ENCODE data around the gene KMT5B. TPM values are rescaled to one million over a fixed set of nuclear protein-coding genes. Genes with fewer than 3 reads are reported as not detected.
A peak's percentile ranks its signal among the peaks of the same experiment; 100 is the strongest.

KMT5B gene
- polyA plus RNA-seq, 3 donors, result 12.2 to 22.0 (median 19.5) TPM

- Mint-ChIP-seq H3K36me3 (peaks cover 9 to 17% of the 10 kb centered on the region in 2 donors), H3K4me3 (peak overlapping the region; percentile 87 to 92), H3K4me1 (peaks cover 54% of the 10 kb centered on the region), H3K27ac (peak overlapping the region; percentile 81 to 88 (median 84)), H3K27me3 (ENCODE audit: low read depth in 3 of 3) (peaks cover 2 to 3% (median 2%) of the 10 kb centered on the region in 3 donors), H3K9me3 (no peaks in the 10 kb centered on the region)
- peaks cover 45 to 52% of the 10 kb centered on the region in 2 donors for H3K4me1 ChIP-seq (ENCODE audit: control insufficient read depth in 1 of 2, insufficient read depth in 2 of 2, low read length in 2 of 2)
- no peaks in the 10 kb centered on the region for H3K36me3 ChIP-seq (replicated peaks in 1 of 2; ENCODE audit: control insufficient read depth in 1 of 2, insufficient read depth in 2 of 2, low read length in 2 of 2)
- H3K9ac ChIP-seq (ENCODE audit: insufficient read depth, low read length, poor library complexity, severe bottlenecking), result no peak overlapping the region
- peak overlapping the region; percentile 57 to 73 for H3K27ac ChIP-seq (ENCODE audit: low read depth in 1 of 2, low read length in 2 of 2)
- TF ChIP-seq, protein P1, sequence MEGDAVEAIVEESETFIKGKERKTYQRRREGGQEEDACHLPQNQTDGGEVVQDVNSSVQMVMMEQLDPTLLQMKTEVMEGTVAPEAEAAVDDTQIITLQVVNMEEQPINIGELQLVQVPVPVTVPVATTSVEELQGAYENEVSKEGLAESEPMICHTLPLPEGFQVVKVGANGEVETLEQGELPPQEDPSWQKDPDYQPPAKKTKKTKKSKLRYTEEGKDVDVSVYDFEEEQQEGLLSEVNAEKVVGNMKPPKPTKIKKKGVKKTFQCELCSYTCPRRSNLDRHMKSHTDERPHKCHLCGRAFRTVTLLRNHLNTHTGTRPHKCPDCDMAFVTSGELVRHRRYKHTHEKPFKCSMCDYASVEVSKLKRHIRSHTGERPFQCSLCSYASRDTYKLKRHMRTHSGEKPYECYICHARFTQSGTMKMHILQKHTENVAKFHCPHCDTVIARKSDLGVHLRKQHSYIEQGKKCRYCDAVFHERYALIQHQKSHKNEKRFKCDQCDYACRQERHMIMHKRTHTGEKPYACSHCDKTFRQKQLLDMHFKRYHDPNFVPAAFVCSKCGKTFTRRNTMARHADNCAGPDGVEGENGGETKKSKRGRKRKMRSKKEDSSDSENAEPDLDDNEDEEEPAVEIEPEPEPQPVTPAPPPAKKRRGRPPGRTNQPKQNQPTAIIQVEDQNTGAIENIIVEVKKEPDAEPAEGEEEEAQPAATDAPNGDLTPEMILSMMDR (IDR thresholded peaks at IDR 0.05), result no peak
- no peaks in the 10 kb centered on the region for H3K27me3 ChIP-seq (ENCODE audit: control insufficient read depth in 2 of 2, insufficient read depth in 2 of 2, low read length in 2 of 2)
- DNase-seq, result peak; percentile 49 to 64 (median 62)
- H4K20me1 ChIP-seq (ENCODE audit: insufficient read depth, low read length), result peaks cover 60% of the 10 kb centered on the region
- H3K79me2 ChIP-seq (ENCODE audit: insufficient read depth, low read length), result peaks cover 58% of the 10 kb centered on the region
- H3K4me3 ChIP-seq (replicated peaks in 1 of 3; ENCODE audit: low read depth in 2 of 3, low read length in 3 of 3), result peak overlapping the region in 2 of 3 experiments; percentile 32 to 77
- H3K9me3 ChIP-seq (replicated peaks in 1 of 2; ENCODE audit: control insufficient read depth in 1 of 2, insufficient read depth in 1 of 2, low read length in 2 of 2), result no peaks in the 10 kb centered on the region
- intact Hi-C loops (cut with micrococcal nuclease), result no loop called here
- H3K4me2 ChIP-seq (replicated peaks; ENCODE audit: extremely low read depth, low read length, poor library complexity, severe bottlenecking), result peak overlapping the region; percentile 78
- no peak overlapping the region for H2AFZ ChIP-seq (ENCODE audit: insufficient read depth, low read depth, low read length, poor library complexity, severe bottlenecking)
- WGBS (ENCODE audit: insufficient coverage), result 15% methylated on average over 2 of the region's 4 CpGs
Measured at GRCh38 chr11:68118706-68119448, 94.2 kb downstream of the KMT5B start.

GRCh38 chr11:68117853-68118470, 95.1 kb downstream of the KMT5B start:
- peaks cover 54% of the 10 kb centered on the region for H3K4me1 Mint-ChIP-seq
- TF ChIP-seq, protein P1 (IDR thresholded peaks at IDR 0.05), result no peak
- H3K4me3 ChIP-seq (replicated peaks in 1 of 3; ENCODE audit: low read depth in 2 of 3, low read length in 3 of 3), result no peak overlapping the region
- no peaks in the 10 kb centered on the region for H3K9me3 ChIP-seq (replicated peaks in 1 of 2; ENCODE audit: control insufficient read depth in 1 of 2, insufficient read depth in 1 of 2, low read length in 2 of 2)
- peak overlapping the region; percentile 78 for H3K4me2 ChIP-seq (replicated peaks; ENCODE audit: extremely low read depth, low read length, poor library complexity, severe bottlenecking)
- H3K27ac Mint-ChIP-seq, result peak overlapping the region in 4 of 7 donors; percentile 45 to 86 (median 83)
- H3K27me3 ChIP-seq (ENCODE audit: control insufficient read depth in 2 of 2, insufficient read depth in 2 of 2, low read length in 2 of 2), result no peaks in the 10 kb centered on the region
- no peak overlapping the region for H3K27ac ChIP-seq (ENCODE audit: low read depth in 1 of 2, low read length in 2 of 2)
- H3K9me3 Mint-ChIP-seq, result no peaks in the 10 kb centered on the region
- no peaks in the 10 kb centered on the region for H3K36me3 ChIP-seq (replicated peaks in 1 of 2; ENCODE audit: control insufficient read depth in 1 of 2, insufficient read depth in 2 of 2, low read length in 2 of 2)
- DNase-seq, result no peak
- peaks cover 0 to 2% (median 0%) of the 10 kb centered on the region in 3 donors for H3K27me3 Mint-ChIP-seq (ENCODE audit: low read depth in 3 of 3)
- no peak overlapping the region for H3K9ac ChIP-seq (ENCODE audit: insufficient read depth, low read length, poor library complexity, severe bottlenecking)
- H3K79me2 ChIP-seq (ENCODE audit: insufficient read depth, low read length), result peaks cover 66% of the 10 kb centered on the region
- intact Hi-C loops (cut with micrococcal nuclease), result no loop called here
- WGBS (ENCODE audit: insufficient coverage), result 94% methylated on average over 3 of the region's 11 CpGs
- H4K20me1 ChIP-seq (ENCODE audit: insufficient read depth, low read length), result peaks cover 60% of the 10 kb centered on the region
- H3K4me1 ChIP-seq (ENCODE audit: control insufficient read depth in 1 of 2, insufficient read depth in 2 of 2, low read length in 2 of 2), result peaks cover 45 to 52% of the 10 kb centered on the region in 2 donors
- H2AFZ ChIP-seq (ENCODE audit: insufficient read depth, low read depth, low read length, poor library complexity, severe bottlenecking), result no peak overlapping the region
- no peak overlapping the region for H3K4me3 Mint-ChIP-seq
- H3K36me3 Mint-ChIP-seq, result peaks cover 9 to 17% of the 10 kb centered on the region in 2 donors
